Epidermal melanocyte (primary cell): ENCODE measurements around the gene PRKAR1B.

Source experiments
- DNase-seq: peaks from one replicate; pipeline ENCODE4 v3.0.0; 2011; ENCODE audit warnings: low spot score; ENCODE audit not compliant: insufficient read length

The PRKAR1B gene

GRCh38 chr7:741191-741671 is 14.2 kb upstream of the PRKAR1B start:
- no peak for DNase-seq

- no peak for DNase-seq
These were observed 13.2 kb upstream of the PRKAR1B start for GRCh38 chr7:739983-740942.

GRCh38 chr7:739455-739982 is 12.4 kb upstream of the PRKAR1B start:
- DNase-seq: no peak

GRCh38 chr7:738723-739454 is 11.8 kb upstream of the PRKAR1B start:
- DNase-seq: no peak

DNA sequence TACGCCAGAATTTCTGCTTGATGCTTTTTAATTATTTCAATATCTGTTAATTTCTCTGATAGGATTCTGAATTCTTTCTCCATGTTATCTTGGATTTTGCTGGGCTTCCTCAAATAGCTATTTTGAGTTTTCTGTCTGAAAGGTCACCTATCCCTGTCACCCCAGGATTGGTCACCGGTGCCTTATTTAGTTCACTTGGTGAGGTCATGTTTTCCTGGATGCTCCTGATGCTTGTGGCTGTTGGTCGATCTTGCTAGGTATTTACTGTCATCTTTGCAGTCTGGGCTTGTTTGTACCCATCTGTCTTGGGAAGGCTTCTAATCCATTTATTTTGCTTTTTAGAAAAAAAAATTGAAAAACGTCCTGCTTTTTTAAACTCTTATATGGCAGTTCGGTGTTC is 11.2 kb upstream of the PRKAR1B start:
- DNase-seq: no peak

- DNase-seq: no peak
These were observed 7.7 kb upstream of the PRKAR1B start for GRCh38 chr7:734808-735207.

DNA sequence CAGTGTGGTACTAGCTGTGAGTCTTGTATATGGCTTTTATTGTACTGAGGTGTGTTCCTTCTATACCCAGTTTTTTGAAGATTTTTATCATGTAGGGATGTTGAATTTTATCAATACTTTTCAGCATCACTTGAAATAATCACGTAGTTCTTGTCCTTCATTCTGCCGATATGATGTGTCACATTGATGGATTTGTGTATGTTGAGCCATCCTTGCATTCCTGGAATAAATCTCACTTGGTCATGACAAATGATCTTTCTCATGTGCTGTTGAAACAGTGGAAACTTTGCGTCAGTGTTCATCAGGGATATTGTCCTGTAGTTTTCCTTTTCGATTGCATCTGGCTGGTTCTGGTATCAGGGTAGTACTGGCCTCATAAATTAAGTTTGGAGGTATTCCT is 7.1 kb upstream of the PRKAR1B start:
- DNase-seq: no peak

DNA sequence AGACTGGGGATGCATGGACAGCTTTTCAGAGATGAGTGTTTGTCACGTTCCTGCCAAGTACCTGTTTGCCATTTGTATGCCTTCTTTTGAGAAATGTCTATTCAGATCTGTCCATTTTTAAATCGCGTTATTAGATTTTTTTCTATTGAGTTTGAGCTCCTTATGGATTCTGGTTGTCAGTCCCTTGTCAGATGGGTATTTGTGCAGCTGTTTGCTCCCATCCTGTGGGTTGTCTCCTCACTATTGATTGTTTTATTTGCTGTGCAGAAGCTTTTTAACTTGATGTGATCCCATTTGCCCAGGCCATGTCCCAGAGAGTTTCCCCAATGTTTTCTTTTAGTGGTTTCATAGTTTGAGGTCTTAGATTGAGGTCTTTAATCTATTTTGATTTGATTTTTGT is 5.5 kb upstream of the PRKAR1B start:
- DNase-seq: no peak

DNA sequence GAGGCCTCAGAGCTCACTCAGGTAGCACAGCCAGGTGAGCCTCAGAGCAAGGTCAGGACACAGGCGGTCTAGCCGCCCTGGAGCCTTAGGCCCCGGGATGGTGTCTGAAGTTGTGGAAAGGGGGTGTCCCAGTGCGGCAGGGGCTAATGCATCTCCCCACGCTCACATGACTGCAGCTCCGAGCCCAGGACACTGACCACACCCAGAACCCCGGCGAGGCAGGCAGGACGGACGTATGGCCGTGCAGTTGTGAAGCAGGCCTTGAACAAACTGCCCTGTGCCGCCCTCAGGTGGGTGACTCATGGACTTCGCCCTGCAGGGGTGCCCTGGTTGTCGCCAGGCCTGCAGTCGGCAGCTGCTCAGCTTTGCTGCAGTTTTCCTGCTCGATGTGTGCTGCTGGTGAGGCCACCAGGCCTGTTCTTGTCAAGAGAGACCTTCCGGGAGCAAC is 5.0 kb upstream of the PRKAR1B start:
- DNase-seq: no peak

DNA sequence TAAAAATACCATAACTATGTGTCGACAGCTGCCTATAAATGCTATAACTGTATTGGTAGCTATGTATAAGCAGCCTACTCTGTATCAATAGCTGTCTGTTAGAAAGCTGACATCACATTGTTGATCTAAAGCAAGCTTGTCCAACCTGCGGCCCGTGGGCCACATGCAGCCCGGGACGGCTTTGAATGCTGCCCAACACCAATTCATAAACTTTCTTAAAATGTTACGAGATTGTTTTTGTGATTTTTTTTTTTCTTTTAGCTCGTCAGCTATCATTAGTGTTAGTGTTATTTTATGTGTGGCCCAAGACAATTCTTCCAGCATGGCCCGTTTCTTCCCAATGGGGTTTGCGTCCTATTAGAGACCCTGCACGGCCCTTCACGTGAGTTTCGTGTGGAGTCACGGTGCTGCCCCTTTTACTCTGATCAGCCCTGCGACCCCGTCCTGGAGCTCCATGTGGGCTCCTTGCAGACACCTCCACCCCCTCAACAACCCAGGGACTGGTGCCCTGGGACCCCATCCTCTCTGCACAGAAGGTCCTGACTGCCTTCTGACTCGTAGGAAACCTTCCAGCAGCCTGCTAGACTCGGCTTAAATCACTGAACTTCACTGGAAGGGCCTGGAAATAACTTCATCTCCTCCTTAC is 4.5 kb upstream of the PRKAR1B start:
- no peak for DNase-seq

GRCh38 chr7:730501-731439 is 3.7 kb upstream of the PRKAR1B start:
- DNase-seq: no peak

GRCh38 chr7:729140-730000 is 2.3 kb upstream of the PRKAR1B start:
- DNase-seq: no peak

DNA sequence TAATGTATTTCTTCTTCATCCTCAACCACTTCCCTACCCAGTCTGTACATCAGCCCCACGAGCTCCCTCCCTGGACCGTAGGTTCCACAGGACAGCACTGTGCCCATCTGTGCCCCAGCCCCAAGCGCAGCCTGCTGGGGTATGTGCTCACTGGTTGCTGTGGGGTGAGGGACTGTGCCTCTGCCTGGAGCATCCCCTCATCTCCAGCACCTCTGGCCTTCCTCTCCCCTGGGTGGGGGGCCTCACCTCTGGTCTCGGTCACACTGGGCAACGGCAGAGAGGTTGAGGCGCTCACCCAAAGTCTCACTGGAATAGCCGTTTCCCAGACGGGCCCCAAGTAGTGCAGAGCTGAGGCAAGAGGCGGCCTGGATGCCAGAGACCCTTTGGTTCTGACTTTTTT is 1.5 kb upstream of the PRKAR1B start:
- no peak for DNase-seq

- DNase-seq: no peak
These were observed 852 bp upstream of the PRKAR1B start for GRCh38 chr7:727806-728460.

GRCh38 chr7:726854-727103 is 302 bp downstream of the PRKAR1B start:
- DNase-seq: no peak

GRCh38 chr7:726084-726853 is 812 bp downstream of the PRKAR1B start, which contains the start of gene DNAAF5:
DNAAF5 (plus strand) TSS chr7:726699; CDS start chr7:726721, 22 bp downstream.
- DNase-seq: peak; percentile 91

DNA sequence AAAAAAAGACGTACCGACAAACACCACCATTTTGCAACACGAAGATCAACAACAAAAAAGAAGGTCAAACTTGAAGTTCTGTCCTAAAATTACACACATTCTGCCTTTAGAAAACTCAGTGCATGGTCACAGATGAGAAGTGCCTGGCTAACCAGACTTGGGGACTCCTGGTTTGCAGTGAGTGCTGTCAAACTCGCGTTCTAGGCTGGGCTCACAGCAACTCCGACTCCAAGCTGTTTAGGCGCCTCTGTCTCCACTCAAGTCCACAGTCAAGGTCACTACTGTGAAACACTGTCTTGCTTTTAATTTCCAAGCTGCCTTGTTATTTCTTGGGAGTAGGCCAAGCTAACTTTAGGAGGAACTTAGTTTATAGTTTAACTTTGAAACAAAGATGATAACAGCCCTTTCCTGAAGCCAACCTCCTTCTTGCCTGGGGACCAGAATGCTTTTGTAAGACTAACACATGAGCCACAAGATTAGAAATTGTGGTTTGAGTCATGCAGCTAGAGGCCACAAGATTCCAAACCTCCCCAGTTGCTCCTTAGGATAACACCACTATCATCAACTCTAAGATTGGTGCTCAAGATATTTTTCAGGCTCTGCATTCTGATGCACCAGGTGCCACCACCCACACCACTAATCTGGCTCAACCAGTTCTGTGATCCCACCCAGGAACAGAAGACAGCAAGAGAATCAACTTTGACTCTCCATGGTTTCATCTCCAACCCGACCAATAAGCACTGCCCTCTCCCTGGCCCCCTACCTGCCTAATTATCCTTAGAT is 1.7 kb downstream of the PRKAR1B start:
- DNase-seq: no peak

DNA sequence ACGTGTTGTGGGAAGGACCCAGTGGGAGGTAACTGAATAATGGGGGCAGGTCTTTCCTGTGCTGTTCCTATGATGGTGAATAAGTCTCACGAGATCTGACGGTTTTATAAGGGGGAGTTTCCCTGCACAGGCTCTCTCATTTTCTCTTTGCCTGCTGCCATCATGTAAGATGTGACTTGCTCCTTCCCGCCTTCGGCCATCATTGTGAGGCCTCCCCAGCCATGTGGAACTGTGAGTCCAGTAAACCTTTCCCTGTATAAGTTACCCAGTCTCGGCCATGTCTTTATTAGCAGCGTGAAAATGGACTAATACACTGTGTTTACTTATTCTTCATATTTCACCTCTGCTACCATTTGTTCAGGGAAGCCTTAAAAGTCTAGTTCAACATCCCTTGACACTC is 2.8 kb downstream of the PRKAR1B start:
- no peak for DNase-seq
